Upper lobe of left lung (tissue), 4 donors: ENCODE data around the gene UBASH3B.

Source experiments
- CTCF ChIP-seq, 6 experiments: fragments of 450-650 bp in 4 of 6; fragments of 200-600 bp in 2 of 6; sonication (generic) in 2 of 6; IDR thresholded peaks; one replicate each; pipeline ENCODE4 v1.5.1; 2016 to 2019; ENCODE audit warnings: antibody characterized with exemption in 6 of 6
- POLR2AphosphoS5 ChIP-seq, 2 donors: sonication (generic); formaldehyde crosslinking; IDR thresholded peaks; one replicate each; pipeline ENCODE4 v1.5.1; 2017; ENCODE audit warnings: antibody characterized with exemption in 2 of 2

- TF ChIP-seq POLR2AphosphoS5 (IDR thresholded peaks at IDR 0.05): no peak
- no peak for TF ChIP-seq CTCF (IDR thresholded peaks at IDR 0.05)
These were observed 168.0 kb downstream of the UBASH3B start for GRCh38 chr11:122823564-122823963.
